ENCODE data around the gene DOCK1.

DNA sequence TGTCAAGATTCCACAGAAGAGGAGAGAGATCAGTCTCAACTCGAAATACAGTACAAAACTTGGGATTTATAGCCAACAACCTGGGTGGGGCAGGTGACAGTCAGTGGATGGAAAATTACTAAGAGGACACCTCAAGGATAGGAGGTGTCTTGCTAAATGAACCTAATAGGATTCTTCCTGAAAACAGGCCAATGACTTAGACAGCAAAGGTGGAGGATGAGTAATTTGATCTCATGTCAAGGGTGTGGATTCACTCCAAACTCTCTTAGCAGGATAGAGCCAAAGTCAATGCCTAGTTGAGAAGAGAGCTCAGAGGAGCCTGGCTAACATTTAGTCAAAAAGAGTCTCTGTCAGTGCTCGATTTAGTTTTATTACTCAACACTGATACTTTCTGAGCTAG lies 397.9 kb downstream of the DOCK1 start:
- TF ChIP-seq, protein P1, sequence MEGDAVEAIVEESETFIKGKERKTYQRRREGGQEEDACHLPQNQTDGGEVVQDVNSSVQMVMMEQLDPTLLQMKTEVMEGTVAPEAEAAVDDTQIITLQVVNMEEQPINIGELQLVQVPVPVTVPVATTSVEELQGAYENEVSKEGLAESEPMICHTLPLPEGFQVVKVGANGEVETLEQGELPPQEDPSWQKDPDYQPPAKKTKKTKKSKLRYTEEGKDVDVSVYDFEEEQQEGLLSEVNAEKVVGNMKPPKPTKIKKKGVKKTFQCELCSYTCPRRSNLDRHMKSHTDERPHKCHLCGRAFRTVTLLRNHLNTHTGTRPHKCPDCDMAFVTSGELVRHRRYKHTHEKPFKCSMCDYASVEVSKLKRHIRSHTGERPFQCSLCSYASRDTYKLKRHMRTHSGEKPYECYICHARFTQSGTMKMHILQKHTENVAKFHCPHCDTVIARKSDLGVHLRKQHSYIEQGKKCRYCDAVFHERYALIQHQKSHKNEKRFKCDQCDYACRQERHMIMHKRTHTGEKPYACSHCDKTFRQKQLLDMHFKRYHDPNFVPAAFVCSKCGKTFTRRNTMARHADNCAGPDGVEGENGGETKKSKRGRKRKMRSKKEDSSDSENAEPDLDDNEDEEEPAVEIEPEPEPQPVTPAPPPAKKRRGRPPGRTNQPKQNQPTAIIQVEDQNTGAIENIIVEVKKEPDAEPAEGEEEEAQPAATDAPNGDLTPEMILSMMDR (conservative IDR thresholded peaks at IDR 0.05 in 1 of 2, IDR thresholded peaks at IDR 0.05 in 1 of 2; ENCODE audit: low read depth in 1 of 2, low read length in 2 of 2), result no peak
- TF ChIP-seq EZH2 (IDR thresholded peaks at IDR 0.05; ENCODE audit: low read length, missing control alignments), result no peak

Data from fibroblast of lung (primary cell).